ENCODE results near the gene RAI2. TPM values are rescaled to one million over a fixed set of nuclear protein-coding genes. Genes with fewer than 3 reads are reported as not detected.

RAI2 gene
- total RNA-seq, 1 experiment from 2014 or later = 0.77 TPM

DNA sequence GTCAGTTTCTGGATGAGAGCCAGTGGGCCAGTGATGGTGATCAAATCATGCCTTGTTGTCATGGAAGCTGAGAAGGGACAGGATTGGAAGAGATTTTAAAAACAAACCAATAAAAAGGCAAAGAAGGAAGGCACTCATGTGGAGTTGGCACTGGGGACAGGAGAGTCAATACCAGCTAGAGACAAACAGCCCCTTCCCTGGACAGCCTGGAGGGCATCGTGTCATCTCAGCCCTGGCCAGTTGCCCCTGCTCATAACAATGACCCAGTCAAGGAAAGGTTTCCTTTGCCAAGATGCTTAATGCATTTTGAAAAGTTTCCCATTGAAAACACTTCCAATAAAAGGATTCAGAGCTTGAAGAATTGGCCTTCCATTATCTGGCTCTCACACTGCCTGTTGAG is 68.3 kb downstream of the RAI2 start (continued):
- TF ChIP-seq, protein P1, sequence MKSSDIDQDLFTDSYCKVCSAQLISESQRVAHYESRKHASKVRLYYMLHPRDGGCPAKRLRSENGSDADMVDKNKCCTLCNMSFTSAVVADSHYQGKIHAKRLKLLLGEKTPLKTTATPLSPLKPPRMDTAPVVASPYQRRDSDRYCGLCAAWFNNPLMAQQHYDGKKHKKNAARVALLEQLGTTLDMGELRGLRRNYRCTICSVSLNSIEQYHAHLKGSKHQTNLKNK (CRISPR knock-in tag; IDR thresholded peaks at IDR 0.05) = no peak
- TF ChIP-seq ZNF232 (CRISPR knock-in tag; IDR thresholded peaks at IDR 0.05) (no peak), ATF1 (CRISPR knock-in tag; IDR thresholded peaks at IDR 0.05) (no peak), NR1H2 (CRISPR knock-in tag; IDR thresholded peaks at IDR 0.05) (no peak), ZNF532 (CRISPR knock-in tag; IDR thresholded peaks at IDR 0.05; ENCODE audit: borderline replicate concordance) (no peak), NFATC4 (CRISPR knock-in tag; IDR thresholded peaks at IDR 0.05) (no peak)
- TF ChIP-seq, protein P2, sequence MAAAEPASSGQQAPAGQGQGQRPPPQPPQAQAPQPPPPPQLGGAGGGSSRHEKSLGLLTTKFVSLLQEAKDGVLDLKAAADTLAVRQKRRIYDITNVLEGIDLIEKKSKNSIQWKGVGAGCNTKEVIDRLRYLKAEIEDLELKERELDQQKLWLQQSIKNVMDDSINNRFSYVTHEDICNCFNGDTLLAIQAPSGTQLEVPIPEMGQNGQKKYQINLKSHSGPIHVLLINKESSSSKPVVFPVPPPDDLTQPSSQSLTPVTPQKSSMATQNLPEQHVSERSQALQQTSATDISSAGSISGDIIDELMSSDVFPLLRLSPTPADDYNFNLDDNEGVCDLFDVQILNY (CRISPR knock-in tag; IDR thresholded peaks at IDR 0.05) = no peak

DNA sequence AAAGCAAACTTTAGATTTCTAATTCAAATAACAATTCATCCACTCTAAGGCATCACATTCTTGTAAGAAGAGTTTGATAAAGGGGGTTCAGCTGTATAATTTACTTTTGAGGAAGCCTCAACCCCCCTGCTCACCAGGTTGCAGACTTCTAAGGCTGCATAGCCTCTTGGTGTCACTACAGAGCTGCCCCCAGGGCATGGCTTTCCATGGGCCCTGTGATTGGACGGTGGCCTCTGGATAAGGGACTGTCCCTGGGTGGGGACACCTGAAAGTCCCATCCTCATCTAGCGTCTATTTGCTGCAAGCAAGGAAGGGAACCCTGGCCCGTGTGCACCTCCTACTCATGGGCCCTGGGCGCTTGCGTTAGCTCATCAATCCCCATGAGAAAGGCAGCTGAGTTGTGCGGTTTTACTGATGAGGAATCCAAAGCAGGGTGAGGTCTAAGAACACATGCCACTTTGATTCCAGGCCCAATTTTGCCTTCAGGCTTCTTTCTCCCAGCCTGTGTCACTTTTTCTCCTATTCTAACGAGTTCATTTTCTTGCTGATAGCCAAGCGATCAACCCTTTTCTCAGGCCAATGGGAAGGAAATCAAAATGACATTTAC is 72.0 kb downstream of the RAI2 start:
- POLR2A ChIA-PET = no interaction called here
- TF ChIP-seq CBFB (CRISPR knock-in tag; IDR thresholded peaks at IDR 0.05; ENCODE audit: low read depth) (no peak), GRHL2 (CRISPR knock-in tag; IDR thresholded peaks at IDR 0.05; ENCODE audit: insufficient replicate concordance, severe bottlenecking) (no peak), HMGA2 (CRISPR knock-in tag; IDR thresholded peaks at IDR 0.05) (no peak), ATF1 (CRISPR knock-in tag; IDR thresholded peaks at IDR 0.05) (no peak), AR (CRISPR knock-in tag; IDR thresholded peaks at IDR 0.05) (no peak), ZNF396 (CRISPR knock-in tag; IDR thresholded peaks at IDR 0.05; ENCODE audit: borderline replicate concordance) (no peak), JAZF1 (CRISPR knock-in tag; IDR thresholded peaks at IDR 0.05) (no peak), KAT7 (CRISPR knock-in tag; IDR thresholded peaks at IDR 0.05; ENCODE audit: borderline replicate concordance) (no peak), ZNF423 (CRISPR knock-in tag; IDR thresholded peaks at IDR 0.05) (no peak), FOXP1 (CRISPR knock-in tag; IDR thresholded peaks at IDR 0.05; ENCODE audit: borderline replicate concordance) (no peak), TP53 (CRISPR knock-in tag; IDR thresholded peaks at IDR 0.05) (no peak), USF2 (CRISPR knock-in tag; IDR thresholded peaks at IDR 0.05) (no peak), NFE2L1 (CRISPR knock-in tag; IDR thresholded peaks at IDR 0.05) (no peak), ZNF671 (CRISPR knock-in tag; IDR thresholded peaks at IDR 0.05) (no peak)
- TF ChIP-seq, protein P3, sequence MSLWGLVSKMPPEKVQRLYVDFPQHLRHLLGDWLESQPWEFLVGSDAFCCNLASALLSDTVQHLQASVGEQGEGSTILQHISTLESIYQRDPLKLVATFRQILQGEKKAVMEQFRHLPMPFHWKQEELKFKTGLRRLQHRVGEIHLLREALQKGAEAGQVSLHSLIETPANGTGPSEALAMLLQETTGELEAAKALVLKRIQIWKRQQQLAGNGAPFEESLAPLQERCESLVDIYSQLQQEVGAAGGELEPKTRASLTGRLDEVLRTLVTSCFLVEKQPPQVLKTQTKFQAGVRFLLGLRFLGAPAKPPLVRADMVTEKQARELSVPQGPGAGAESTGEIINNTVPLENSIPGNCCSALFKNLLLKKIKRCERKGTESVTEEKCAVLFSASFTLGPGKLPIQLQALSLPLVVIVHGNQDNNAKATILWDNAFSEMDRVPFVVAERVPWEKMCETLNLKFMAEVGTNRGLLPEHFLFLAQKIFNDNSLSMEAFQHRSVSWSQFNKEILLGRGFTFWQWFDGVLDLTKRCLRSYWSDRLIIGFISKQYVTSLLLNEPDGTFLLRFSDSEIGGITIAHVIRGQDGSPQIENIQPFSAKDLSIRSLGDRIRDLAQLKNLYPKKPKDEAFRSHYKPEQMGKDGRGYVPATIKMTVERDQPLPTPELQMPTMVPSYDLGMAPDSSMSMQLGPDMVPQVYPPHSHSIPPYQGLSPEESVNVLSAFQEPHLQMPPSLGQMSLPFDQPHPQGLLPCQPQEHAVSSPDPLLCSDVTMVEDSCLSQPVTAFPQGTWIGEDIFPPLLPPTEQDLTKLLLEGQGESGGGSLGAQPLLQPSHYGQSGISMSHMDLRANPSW (CRISPR knock-in tag; conservative IDR thresholded peaks at IDR 0.05; ENCODE audit: low read depth) = no peak
- peaks cover 6% of the 10 kb centered on the region for H3K36me3 Mint-ChIP-seq
- peak; percentile 51 for ATAC-seq
- peaks cover 4% of the 10 kb centered on the region; the same call in 1 of the 2 replicates for H3K27me3 Mint-ChIP-seq (ENCODE audit: low read depth)
- H3K27ac Mint-ChIP-seq = no peak overlapping the region
- CTCF ChIA-PET = interaction anchor here (1.0 to 2.0 kb wide), 5 partner anchors 8 to 179 kb away, joined by 3 to 11 read pairs (median 3); no protein-coding TSS in a partner anchor
- H3K4me3 Mint-ChIP-seq = no peak overlapping the region
- H3K9me3 Mint-ChIP-seq = peaks cover 7% of the 10 kb centered on the region
- H3K4me1 Mint-ChIP-seq = peaks cover 32% of the 10 kb centered on the region
- DNase-seq (ENCODE audit: low spot score) = no peak
